ENCODE measurements around the gene MMD. TPM values are rescaled to one million over a fixed set of nuclear protein-coding genes. Genes with fewer than 3 reads are reported as not detected.
A peak's percentile ranks its signal among the peaks of the same experiment; 100 is the strongest.

Gene MMD
- total and polyA plus RNA-seq, 2 of the 13 experiments (the other 11 are each of a cell fraction or from before 2014, with no cell fraction given) = 121 to 225 TPM

DNA sequence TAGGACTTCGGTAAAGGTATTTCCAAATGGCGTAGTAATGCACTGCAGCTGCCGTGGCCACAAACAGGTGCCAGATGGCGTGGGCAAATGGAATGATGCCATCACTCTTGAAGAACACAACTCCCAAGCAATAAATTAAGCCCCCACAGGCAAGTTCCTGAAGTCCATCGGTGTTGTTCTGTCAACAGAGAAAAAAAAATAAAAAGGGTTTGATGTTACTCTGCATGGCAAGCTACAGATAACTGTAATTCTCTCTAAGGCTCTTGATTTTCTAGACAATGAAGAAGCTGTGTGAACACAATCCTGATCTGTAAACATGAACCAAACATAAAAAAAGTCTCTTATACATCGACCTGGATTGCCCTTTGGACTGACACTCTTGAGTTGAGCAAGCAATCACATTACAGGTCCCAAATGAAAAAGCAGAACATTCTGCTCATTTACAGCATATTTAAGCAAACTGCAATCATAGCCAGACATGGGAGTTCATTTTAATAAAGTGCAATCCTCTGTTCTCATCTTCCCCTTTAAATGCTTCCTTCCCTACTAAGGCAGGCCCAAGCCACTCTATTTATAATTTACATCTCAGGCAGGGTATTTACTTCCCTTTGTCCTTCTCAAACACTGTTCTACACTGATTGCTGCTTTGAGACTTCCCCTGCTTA lies 27.1 kb downstream of the MMD start (continued):
- TF ChIP-seq HNRNPK (IDR thresholded peaks at IDR 0.05; ENCODE audit: low read depth, low read length, poor library complexity, severe bottlenecking) = no peak
- TF ChIP-seq ZNF446 (CRISPR knock-in tag; IDR thresholded peaks at IDR 0.05) = no peak
- TF ChIP-seq ZNF616 (CRISPR knock-in tag; IDR thresholded peaks at IDR 0.05; ENCODE audit: low read depth) = no peak
- peak; percentile 75; the same call in 1 of the 2 replicates for TF ChIP-seq HOMEZ (CRISPR knock-in tag; IDR thresholded peaks at IDR 0.05; ENCODE audit: low read depth)
- TF ChIP-seq ZBTB43 (CRISPR knock-in tag; conservative IDR thresholded peaks at IDR 0.05) = peak; percentile 50; the same call in 1 of the 2 replicates
- TF ChIP-seq KLF16 (CRISPR knock-in tag; IDR thresholded peaks at IDR 0.05) = 0 out of 4 replicates have a peak, but pooled peaks of 1 of the 2 experiments have one; percentile 61
- no peak for TF ChIP-seq NR1H2 (CRISPR knock-in tag; IDR thresholded peaks at IDR 0.05; ENCODE audit: borderline replicate concordance, low read depth)
- peak; percentile 72; the same call in 1 of the 2 replicates for TF ChIP-seq EHMT2 (IDR thresholded peaks at IDR 0.05; ENCODE audit: borderline replicate concordance, low read depth, low read length)
- TF ChIP-seq RXRB (CRISPR knock-in tag; IDR thresholded peaks at IDR 0.05; ENCODE audit: borderline replicate concordance) = peak; percentile 88
- TF ChIP-seq ZNF317 (CRISPR knock-in tag; IDR thresholded peaks at IDR 0.05) = peak; percentile 19
- peak; percentile 62 for TF ChIP-seq ATF1 (CRISPR knock-in tag; IDR thresholded peaks at IDR 0.05)
- no peak for TF ChIP-seq PREB (CRISPR knock-in tag; IDR thresholded peaks at IDR 0.05)
- no peak for TF ChIP-seq CENPT (CRISPR knock-in tag; IDR thresholded peaks at IDR 0.05; ENCODE audit: low read depth)
- TF ChIP-seq, protein P1, sequence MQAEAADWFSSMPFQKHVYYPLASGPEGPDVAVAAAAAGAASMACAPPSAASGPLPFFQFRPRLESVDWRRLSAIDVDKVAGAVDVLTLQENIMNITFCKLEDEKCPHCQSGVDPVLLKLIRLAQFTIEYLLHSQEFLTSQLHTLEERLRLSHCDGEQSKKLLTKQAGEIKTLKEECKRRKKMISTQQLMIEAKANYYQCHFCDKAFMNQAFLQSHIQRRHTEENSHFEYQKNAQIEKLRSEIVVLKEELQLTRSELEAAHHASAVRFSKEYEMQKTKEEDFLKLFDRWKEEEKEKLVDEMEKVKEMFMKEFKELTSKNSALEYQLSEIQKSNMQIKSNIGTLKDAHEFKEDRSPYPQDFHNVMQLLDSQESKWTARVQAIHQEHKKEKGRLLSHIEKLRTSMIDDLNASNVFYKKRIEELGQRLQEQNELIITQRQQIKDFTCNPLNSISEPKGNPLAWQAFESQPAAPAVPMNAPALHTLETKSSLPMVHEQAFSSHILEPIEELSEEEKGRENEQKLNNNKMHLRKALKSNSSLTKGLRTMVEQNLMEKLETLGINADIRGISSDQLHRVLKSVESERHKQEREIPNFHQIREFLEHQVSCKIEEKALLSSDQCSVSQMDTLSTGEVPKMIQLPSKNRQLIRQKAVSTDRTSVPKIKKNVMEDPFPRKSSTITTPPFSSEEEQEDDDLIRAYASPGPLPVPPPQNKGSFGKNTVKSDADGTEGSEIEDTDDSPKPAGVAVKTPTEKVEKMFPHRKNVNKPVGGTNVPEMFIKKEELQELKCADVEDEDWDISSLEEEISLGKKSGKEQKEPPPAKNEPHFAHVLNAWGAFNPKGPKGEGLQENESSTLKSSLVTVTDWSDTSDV (CRISPR knock-in tag; IDR thresholded peaks at IDR 0.05) = no peak
- no peak; the same call in 1 of the 2 replicates for TF ChIP-seq ZKSCAN8 (CRISPR knock-in tag; IDR thresholded peaks at IDR 0.05; ENCODE audit: borderline replicate concordance)
- peak; percentile 39; the same call in 1 of the 2 replicates for TF ChIP-seq ZNF629 (CRISPR knock-in tag; conservative IDR thresholded peaks at IDR 0.05)
- TF ChIP-seq STAG1 (CRISPR knock-in tag; IDR thresholded peaks at IDR 0.05) = no peak; the same call in 1 of the 2 replicates
- TF ChIP-seq ZNF597 (CRISPR knock-in tag; IDR thresholded peaks at IDR 0.05) = no peak
- no peak for TF ChIP-seq ZNF329 (CRISPR knock-in tag; IDR thresholded peaks at IDR 0.05; ENCODE audit: low read depth)
- TF ChIP-seq ZNF737 (CRISPR knock-in tag; IDR thresholded peaks at IDR 0.05; ENCODE audit: borderline replicate concordance) = no peak
- no peak for TF ChIP-seq ZBTB3 (CRISPR knock-in tag; IDR thresholded peaks at IDR 0.05; ENCODE audit: borderline replicate concordance, low read depth)
- no peak for TF ChIP-seq ZKSCAN1 (IDR thresholded peaks at IDR 0.05; ENCODE audit: low read length)
